GM04504 (cell line): Measurements from ENCODE around the gene AARSD1.
"Not testable (repeated sequence)": the region's sequence is repeated elsewhere in the genome, so short reads cannot be mapped to it uniquely, and the experiment has no call there.

ENCODE experiments used
- DNase-seq: peaks from one replicate; pipeline ENCODE4 v3.0.0-alpha.2; 2012; ENCODE audit warnings: low read depth

Gene AARSD1

GRCh38 chr17:42980274-42980765, 16.1 kb upstream of the AARSD1 start, which contains the start of gene RUNDC1:
Gene RUNDC1, plus strand, starts transcription at chr17:42980565. Its CDS starts 12 bp downstream, at chr17:42980577.
- DNase-seq, result peak; percentile 61

- DNase-seq, result no peak
Observed at GRCh38 chr17:42979511-42980273, 15.4 kb upstream of the AARSD1 start, which contains the start of gene PTGES3L. Gene PTGES3L, minus strand, starts transcription at chr17:42980080. Its CDS starts 27 bp downstream, at chr17:42980053.

- not testable (repeated sequence) for DNase-seq
Observed at GRCh38 chr17:42975701-42976100, 11.4 kb upstream of the AARSD1 start.

- DNase-seq, result no peak
Observed at GRCh38 chr17:42975265-42975664, 11.0 kb upstream of the AARSD1 start.

GRCh38 chr17:42973323-42973722, 9.1 kb upstream of the AARSD1 start:
- DNase-seq, result not testable (repeated sequence)

- DNase-seq, result no peak
Observed at GRCh38 chr17:42971589-42971988, 7.3 kb upstream of the AARSD1 start.

GRCh38 chr17:42969001-42969581, 4.8 kb upstream of the AARSD1 start:
- no peak for DNase-seq

GRCh38 chr17:42967925-42968324, 3.7 kb upstream of the AARSD1 start:
- no peak for DNase-seq

- DNase-seq, result no peak
Observed at GRCh38 chr17:42953669-42954068, 10.6 kb downstream of the AARSD1 start.

GRCh38 chr17:42950044-42950783, 14.0 kb downstream of the AARSD1 start:
- no peak for DNase-seq

GRCh38 chr17:42946812-42947211, 17.4 kb downstream of the AARSD1 start:
- no peak for DNase-seq

- no peak for DNase-seq
Observed at GRCh38 chr17:42944211-42944610, 20.0 kb downstream of the AARSD1 start.

GRCh38 chr17:42937712-42938596, 26.3 kb downstream of the AARSD1 start:
- DNase-seq, result peak; percentile 25

GRCh38 chr17:42929497-42929844, 34.8 kb downstream of the AARSD1 start:
- DNase-seq, result no peak

- peak; percentile 68 for DNase-seq
Observed at GRCh38 chr17:42928714-42929496, 35.3 kb downstream of the AARSD1 start.

- DNase-seq, result no peak
Observed at GRCh38 chr17:42924891-42925290, 39.4 kb downstream of the AARSD1 start.

- not testable (repeated sequence) for DNase-seq
Observed at GRCh38 chr17:42923472-42923871, 40.8 kb downstream of the AARSD1 start.

- no peak for DNase-seq
Observed at GRCh38 chr17:42922294-42922693, 42.0 kb downstream of the AARSD1 start.

GRCh38 chr17:42920922-42921321, 43.3 kb downstream of the AARSD1 start:
- DNase-seq, result no peak

- DNase-seq, result no peak
Observed at GRCh38 chr17:42920106-42920900, 44.0 kb downstream of the AARSD1 start.
